ENCODE data around the gene TCEA3. TPM values are rescaled to one million over a fixed set of nuclear protein-coding genes. Genes with fewer than 3 reads are reported as not detected.
A peak's percentile ranks its signal among the peaks of the same experiment; 100 is the strongest.

The TCEA3 gene
- total RNA-seq, 2 donors from 2014 or later: 110 to 140 TPM

DNA sequence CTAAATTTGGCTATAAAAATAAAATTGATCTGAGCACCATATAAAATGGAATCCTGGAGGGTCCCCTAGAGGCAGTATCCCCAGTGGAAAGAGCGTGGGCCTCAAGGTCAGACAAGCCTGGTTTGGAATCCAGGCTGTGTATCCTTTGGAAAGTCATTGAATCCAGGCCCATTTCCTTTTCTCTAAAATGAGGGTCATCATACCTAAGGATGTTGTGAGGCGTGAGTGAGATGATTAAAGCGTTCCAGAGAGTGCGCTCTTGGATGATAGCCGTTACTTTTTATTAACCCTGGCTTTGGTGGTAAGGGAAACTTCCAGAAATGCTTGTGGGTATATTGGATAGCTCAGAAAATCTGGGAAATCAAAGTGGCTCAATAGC, 54.2 kb downstream of the TCEA3 start:
- peaks cover 33% of the 10 kb centered on the region for H3K4me1 ChIP-seq
- DNase-seq: no peak
- WGBS, 2 donors: 17 to 20% methylated on average over 5 of the region's 5 CpGs

GRCh38 chr1:23369335-23370013, 55.1 kb downstream of the TCEA3 start, which contains the start of gene ZNF436:
ZNF436 (minus strand) TSS chr1:23369836; CDS start chr1:23368005, 1,831 bp downstream.
- intact Hi-C loops (cut with DNase I): no loop called here
- ATAC-seq (no peak), DNase-seq (peak; percentile 71 to 83 (median 81))
- 0 to 5% methylated on average over 5 to 29 of the region's 29 CpGs for WGBS, 2 donors
- Histone ChIP-seq H3K27ac (peak within 1 kb of the TSS; percentile 87 to 97 (median 93)), H3K36me3 (replicated peaks in 1 of 2; ENCODE audit: insufficient read depth in 1 of 2, low read depth in 2 of 2) (peaks cover 0 to 1% of the 10 kb centered on the region in 2 donors), H3K4me3 (peak within 1 kb of the TSS; percentile 54 to 75), H3K27me3 (no peaks in the 10 kb centered on the region), H3K4me1 (peaks cover 33% of the 10 kb centered on the region), H3K9me3 (peaks cover 0 to 4% (median 0%) of the 10 kb centered on the region in 3 donors)
- TF ChIP-seq POLR2A (IDR thresholded peaks at IDR 0.05): no peak
- TF ChIP-seq, protein P1, sequence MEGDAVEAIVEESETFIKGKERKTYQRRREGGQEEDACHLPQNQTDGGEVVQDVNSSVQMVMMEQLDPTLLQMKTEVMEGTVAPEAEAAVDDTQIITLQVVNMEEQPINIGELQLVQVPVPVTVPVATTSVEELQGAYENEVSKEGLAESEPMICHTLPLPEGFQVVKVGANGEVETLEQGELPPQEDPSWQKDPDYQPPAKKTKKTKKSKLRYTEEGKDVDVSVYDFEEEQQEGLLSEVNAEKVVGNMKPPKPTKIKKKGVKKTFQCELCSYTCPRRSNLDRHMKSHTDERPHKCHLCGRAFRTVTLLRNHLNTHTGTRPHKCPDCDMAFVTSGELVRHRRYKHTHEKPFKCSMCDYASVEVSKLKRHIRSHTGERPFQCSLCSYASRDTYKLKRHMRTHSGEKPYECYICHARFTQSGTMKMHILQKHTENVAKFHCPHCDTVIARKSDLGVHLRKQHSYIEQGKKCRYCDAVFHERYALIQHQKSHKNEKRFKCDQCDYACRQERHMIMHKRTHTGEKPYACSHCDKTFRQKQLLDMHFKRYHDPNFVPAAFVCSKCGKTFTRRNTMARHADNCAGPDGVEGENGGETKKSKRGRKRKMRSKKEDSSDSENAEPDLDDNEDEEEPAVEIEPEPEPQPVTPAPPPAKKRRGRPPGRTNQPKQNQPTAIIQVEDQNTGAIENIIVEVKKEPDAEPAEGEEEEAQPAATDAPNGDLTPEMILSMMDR (IDR thresholded peaks at IDR 0.05): no peak

More for the DNA sequence above, 54.2 kb downstream of the TCEA3 start:
- no peak for TF ChIP-seq POLR2A (IDR thresholded peaks at IDR 0.05)
- TF ChIP-seq, protein P1 (IDR thresholded peaks at IDR 0.05): no peak
- no peak for ATAC-seq
- intact Hi-C loops (cut with DNase I): no loop called here
- Histone ChIP-seq H3K27me3 (no peaks in the 10 kb centered on the region), H3K4me3 (no peak overlapping the region), H3K36me3 (replicated peaks in 1 of 2; ENCODE audit: insufficient read depth in 1 of 2, low read depth in 2 of 2) (no peaks in the 10 kb centered on the region), H3K9me3 (no peaks in the 10 kb centered on the region), H3K27ac (peak overlapping the region in 3 of 4 donors; percentile 89 to 97 (median 97))

- H3K4me1 ChIP-seq: peaks cover 33% of the 10 kb centered on the region
- 0 to 1% methylated on average over 5 to 61 of the region's 61 CpGs for WGBS, 2 donors
- peak overlapping the region; percentile 87 to 97 (median 93) for H3K27ac ChIP-seq
- H3K27me3 ChIP-seq: no peaks in the 10 kb centered on the region
- peaks cover 0 to 9% (median 0%) of the 10 kb centered on the region in 3 donors for H3K9me3 ChIP-seq
- ATAC-seq (peak; percentile 80), DNase-seq (peak; percentile 89 to 93 (median 92))
- H3K4me3 ChIP-seq: peak overlapping the region; percentile 54 to 75
- peaks cover 0 to 1% of the 10 kb centered on the region in 2 donors for H3K36me3 ChIP-seq (replicated peaks in 1 of 2; ENCODE audit: insufficient read depth in 1 of 2, low read depth in 2 of 2)
- TF ChIP-seq, protein P1 (IDR thresholded peaks at IDR 0.05): peak in 1 of 7 experiments; percentile 33
- peak; percentile 72 to 90 (median 80) for TF ChIP-seq POLR2A (IDR thresholded peaks at IDR 0.05)
- intact Hi-C loops (cut with DNase I): no loop called here
These were observed 55.8 kb downstream of the TCEA3 start for GRCh38 chr1:23368562-23369334.

DNA sequence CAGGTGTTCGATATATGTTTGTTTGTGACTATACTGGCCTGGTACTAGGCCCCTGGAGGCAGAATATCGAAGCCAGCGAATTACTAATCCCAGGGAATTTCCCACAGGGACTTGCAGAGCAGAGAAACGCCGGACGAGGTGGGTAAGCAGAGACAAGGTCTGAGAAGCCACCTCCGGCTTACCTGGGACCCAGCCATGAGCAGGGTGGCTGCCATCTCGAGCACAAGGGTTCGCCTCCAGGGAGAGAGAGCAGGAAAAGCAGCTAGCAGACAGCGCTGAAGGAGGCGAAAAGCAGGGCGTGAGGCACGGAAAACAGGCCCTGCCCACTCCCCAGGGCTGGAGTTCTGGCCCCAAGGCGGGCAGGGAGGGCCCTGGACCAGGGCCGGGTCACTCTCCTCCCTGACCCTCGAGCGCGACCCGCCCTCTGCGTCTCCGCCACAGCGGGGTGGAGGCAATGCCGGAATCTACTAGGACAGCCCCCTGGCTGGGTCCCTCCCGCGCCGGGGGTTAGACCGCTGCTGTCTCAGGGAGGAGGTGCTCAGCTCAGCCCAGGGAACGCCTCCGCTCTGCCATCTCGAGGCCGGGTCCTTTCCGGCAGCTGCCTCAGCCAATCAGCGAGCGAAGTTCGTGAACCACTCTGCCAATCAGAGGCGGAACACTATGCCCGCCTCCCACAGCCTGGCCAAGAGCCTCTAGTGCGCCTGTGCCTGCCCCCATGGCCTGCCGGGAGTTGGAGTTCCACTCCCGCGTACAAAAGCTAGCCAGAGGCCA, 56.6 kb downstream of the TCEA3 start:
- peak overlapping the region; percentile 87 to 97 (median 93) for H3K27ac ChIP-seq
- peak; percentile 93 for ATAC-seq
- H3K9me3 ChIP-seq: peaks cover 0 to 12% (median 0%) of the 10 kb centered on the region in 3 donors
- H3K4me3 ChIP-seq: peak overlapping the region; percentile 54 to 75
- peaks cover 33% of the 10 kb centered on the region for H3K4me1 ChIP-seq
- DNase-seq: peak; percentile 98 to 99 (median 99)
- peaks cover 2 to 6% of the 10 kb centered on the region in 2 donors for H3K36me3 ChIP-seq (replicated peaks in 1 of 2; ENCODE audit: insufficient read depth in 1 of 2, low read depth in 2 of 2)
- intact Hi-C loops (cut with DNase I): no loop called here
- 1 to 2% methylated on average over 22 to 40 of the region's 41 CpGs for WGBS, 2 donors
- peak; percentile 71 to 88 (median 83) for TF ChIP-seq POLR2A (IDR thresholded peaks at IDR 0.05)
- TF ChIP-seq, protein P1 (IDR thresholded peaks at IDR 0.05): no peak
- no peaks in the 10 kb centered on the region for H3K27me3 ChIP-seq

Data from body of pancreas (tissue), 4 donors.